Testis (tissue), 2 donors: ENCODE data around the gene OXSR1.

Source experiments
- POLR2A ChIP-seq: fragments of 450-650 bp; IDR thresholded peaks from one replicate; pipeline ENCODE4 v1.6.1; 2017; ENCODE audit warnings: antibody characterized with exemption, mild to moderate bottlenecking, moderate library complexity
- TF ChIP-seq, protein P1 (sequence below), 3 experiments: fragments of 450-650 bp in 2 of 3; fragments of 200-600 bp in 1 of 3; sonication (generic) in 1 of 3; IDR thresholded peaks; one replicate each; pipeline ENCODE4 v1.5.1; 2016 to 2019; ENCODE audit warnings: antibody characterized with exemption in 3 of 3, mild to moderate bottlenecking in 2 of 3, moderate library complexity in 1 of 3

GRCh38 chr3:38168151-38169026, 3.1 kb downstream of the OXSR1 start:
- TF ChIP-seq POLR2A, result no peak
- TF ChIP-seq, protein P1, sequence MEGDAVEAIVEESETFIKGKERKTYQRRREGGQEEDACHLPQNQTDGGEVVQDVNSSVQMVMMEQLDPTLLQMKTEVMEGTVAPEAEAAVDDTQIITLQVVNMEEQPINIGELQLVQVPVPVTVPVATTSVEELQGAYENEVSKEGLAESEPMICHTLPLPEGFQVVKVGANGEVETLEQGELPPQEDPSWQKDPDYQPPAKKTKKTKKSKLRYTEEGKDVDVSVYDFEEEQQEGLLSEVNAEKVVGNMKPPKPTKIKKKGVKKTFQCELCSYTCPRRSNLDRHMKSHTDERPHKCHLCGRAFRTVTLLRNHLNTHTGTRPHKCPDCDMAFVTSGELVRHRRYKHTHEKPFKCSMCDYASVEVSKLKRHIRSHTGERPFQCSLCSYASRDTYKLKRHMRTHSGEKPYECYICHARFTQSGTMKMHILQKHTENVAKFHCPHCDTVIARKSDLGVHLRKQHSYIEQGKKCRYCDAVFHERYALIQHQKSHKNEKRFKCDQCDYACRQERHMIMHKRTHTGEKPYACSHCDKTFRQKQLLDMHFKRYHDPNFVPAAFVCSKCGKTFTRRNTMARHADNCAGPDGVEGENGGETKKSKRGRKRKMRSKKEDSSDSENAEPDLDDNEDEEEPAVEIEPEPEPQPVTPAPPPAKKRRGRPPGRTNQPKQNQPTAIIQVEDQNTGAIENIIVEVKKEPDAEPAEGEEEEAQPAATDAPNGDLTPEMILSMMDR (IDR thresholded peaks at IDR 0.05), result no peak
